AG09319 (cell line): ENCODE measurements around the gene ZNF787.

Source experiments
- DNase-seq: peaks from one replicate; pipeline ENCODE4 v3.0.0-alpha.2; 2010; ENCODE audit warnings: low read depth; ENCODE audit errors: extremely low read depth
- TF ChIP-seq, protein P1 (sequence below): IDR thresholded peaks from 2 replicates; pipeline ENCODE4 v1.5.1; 2011; ENCODE audit warnings: low read depth, mild to moderate bottlenecking, inconsistent platforms, low read length, moderate library complexity

The ZNF787 gene

DNA sequence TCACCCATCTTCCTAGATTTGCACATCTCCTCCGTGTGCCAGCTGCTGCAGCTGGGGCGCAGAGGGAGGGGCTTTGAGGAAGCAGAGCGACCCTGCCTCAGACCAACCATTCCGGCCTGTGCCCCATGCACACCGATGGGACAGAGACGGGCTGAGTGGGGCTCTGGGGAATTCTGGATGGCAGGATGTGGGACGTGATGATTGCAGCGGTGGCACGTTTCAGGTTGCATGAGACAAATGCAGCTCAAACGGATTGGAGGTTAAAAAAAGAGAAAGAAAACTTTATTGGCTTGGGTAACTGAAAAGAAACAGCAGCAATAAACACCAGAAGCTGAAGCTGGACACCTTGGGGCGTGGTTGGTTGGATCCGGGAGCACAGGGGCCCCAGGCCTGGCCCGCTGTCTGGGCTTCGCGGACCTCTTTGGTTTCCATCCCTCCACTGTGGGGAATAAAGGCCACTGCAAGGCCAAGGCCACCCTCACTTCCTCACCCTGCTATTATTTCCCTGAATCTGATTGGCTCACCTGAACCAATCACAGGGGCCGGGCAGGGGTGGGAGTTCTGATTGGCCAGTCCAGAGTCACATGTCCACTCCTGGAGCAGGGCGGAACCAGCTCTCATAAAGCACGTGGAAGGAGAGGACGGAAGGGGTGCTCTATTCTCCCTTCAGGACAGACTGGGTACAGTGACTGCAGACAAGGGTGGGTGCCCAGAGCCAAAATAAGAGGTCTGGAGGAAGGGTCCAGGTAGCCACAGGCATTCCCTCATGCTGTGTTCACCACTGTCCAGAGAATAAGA, 6.1 kb upstream of the ZNF787 start:
- no peak for DNase-seq
- TF ChIP-seq, protein P1, sequence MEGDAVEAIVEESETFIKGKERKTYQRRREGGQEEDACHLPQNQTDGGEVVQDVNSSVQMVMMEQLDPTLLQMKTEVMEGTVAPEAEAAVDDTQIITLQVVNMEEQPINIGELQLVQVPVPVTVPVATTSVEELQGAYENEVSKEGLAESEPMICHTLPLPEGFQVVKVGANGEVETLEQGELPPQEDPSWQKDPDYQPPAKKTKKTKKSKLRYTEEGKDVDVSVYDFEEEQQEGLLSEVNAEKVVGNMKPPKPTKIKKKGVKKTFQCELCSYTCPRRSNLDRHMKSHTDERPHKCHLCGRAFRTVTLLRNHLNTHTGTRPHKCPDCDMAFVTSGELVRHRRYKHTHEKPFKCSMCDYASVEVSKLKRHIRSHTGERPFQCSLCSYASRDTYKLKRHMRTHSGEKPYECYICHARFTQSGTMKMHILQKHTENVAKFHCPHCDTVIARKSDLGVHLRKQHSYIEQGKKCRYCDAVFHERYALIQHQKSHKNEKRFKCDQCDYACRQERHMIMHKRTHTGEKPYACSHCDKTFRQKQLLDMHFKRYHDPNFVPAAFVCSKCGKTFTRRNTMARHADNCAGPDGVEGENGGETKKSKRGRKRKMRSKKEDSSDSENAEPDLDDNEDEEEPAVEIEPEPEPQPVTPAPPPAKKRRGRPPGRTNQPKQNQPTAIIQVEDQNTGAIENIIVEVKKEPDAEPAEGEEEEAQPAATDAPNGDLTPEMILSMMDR: no peak

DNA sequence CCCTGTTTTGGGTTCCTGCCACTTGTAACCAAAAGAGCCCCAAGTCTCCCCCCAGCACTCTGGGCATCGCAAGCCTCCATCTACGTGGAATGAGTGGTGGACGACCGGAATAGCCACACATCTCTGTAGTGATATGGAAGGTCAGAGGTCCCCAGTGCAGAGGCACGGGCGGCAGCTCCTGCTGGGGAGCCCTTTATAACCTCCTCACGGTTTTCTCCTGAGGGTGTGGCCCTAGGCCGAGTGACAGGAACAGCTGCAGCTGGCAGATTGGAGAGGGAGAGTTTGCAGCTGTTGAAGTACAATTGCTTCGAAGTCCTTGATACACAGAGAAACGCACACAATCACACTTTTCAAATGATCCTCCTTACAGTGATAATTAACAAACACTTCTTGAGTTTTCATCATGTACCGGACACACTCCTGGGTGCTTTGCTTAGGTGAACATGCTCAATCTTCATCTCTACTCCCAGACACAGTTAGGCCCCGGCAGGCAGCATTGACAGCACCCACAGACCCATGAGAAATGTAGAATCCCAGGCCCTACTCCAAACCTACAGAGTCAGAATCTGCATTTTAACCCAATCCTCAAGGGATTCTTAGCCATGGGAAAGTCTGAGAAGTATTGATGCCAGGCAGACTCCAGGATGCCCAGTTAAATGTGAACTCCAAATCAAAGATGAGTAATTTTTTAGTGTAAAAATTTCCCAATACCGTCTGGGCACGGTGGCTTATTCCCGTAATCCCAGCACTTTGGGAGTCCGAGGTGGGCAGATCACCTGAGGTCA, 4.9 kb upstream of the ZNF787 start:
- TF ChIP-seq, protein P1: no peak
- no peak for DNase-seq

DNA sequence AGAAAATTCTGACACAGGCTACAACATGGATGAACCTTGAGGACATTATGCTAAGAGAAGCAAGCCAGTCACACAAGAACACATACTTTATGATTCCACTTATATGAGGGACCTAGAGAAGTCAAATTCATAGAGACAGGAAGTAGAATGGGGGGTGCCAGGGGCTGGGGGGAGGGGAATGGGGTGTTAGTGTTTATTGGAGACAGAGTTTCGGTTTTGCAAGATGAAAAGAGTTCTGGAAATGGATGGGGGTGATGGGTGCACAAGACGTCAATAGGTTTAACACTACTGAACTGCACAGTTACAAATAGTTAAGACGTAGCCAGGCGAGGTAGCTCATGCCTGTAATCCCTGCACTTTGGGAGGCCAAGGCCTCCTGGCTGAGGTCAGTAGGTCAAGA, 3.5 kb upstream of the ZNF787 start:
- TF ChIP-seq, protein P1: no peak

DNA sequence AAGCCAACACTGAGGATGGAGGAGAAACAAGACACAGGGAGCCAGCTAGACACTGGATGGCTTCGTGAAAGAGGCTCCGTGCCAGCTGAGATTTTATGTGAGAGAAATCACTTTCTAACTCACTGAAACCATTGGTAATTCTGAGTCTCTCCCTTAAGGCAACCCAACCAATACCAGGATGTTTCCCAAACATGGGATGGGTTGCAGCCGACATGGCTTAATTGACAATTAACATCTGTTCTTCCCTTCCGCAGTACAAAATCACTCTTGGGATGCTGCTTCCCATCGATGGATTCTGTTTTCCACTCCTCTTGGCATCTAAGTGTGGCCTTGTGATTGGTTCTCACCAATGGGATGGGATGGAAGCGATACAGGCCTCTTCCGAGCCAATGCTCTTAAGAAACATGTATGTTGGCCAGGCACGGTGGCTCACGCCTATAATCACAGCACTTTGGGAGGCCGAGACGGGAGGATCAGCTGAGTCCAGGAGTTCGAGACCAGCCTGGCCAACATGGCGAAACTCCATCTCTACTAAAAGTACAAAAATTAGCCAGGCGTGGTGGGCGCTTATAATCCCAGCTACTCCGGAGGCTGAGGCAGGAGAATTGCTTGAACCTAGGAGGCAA, 2.3 kb upstream of the ZNF787 start:
- DNase-seq: no peak
- TF ChIP-seq, protein P1: no peak

More for the DNA sequence above, 3.5 kb upstream of the ZNF787 start:
- no peak for DNase-seq

DNA sequence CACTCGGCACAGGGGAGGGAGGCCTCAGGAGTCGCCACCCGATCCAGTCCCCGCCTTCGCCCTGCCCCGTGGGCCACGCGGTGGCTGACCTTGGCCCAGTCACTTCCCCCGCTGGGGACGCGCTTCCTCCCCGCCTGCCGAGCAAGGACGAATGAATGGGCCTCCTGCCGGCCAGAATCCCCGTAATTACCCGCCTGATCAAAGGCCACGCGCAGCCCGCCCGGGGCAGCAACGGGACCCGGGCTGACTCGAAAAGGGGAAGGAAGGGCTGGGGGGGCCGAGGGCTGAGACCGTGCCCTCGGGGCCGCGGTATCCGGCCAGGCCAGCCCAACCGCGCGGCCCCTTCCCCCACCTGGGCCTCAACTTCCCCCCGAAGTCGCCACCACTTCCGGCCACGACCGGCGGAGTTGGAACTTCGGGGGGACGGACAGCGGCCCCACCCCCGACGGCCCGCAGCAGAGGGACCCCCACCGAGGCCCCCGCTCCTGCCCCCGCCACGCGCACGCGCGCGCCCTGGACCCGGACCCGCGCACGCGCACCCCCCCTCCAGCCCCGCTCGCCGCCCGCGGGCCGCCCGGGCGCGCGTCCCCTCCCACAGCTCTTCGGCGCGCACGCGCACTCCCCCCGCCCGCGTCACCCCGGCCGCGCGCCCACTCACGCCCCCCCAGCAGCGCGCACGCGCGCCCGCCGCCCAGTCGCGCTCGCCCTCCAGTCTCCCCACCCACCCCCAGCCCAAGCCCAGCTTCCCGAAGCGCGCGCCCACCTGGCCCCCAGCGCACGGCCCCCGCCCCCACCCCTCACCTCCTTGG, 520 bp downstream of the ZNF787 start:
- no peak for DNase-seq
- TF ChIP-seq, protein P1: no peak; the same call in 1 of the 2 replicates

DNA sequence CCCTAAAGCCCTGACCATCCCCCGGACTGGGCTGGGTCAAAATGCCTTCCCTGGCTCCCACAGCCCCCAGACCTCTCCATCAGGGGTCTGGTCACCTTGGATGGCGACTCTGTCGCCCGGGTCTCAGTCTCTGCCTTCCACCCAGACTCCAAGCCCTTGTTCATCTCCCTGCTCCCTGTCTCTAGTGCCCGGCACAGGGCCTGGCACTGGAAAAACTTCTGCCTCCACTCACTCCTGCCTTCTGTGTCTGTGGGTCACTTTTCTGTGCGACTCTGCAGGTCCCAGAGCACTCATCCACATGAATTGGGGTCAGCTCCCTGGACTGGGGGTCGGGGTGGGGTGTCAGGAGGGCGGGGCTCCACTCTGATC, 1.1 kb downstream of the ZNF787 start:
- DNase-seq: no peak
- TF ChIP-seq, protein P1: no peak
